LNCaP clone FGC (cell line): ENCODE results near the gene GNAQ.

ENCODE experiments used
- DNase-seq: peaks from one replicate; pipeline ENCODE4 v3.0.0-alpha.2; 2011; ENCODE audit warnings: low read depth
- H3K4me3 ChIP-seq: 2 replicates; pipeline ENCODE4 v1.5.1; 2011; ENCODE audit warnings: mild to moderate bottlenecking, low read depth, low read length, control low read depth
- TF ChIP-seq, protein P1 (sequence below): IDR thresholded peaks from 2 replicates; pipeline ENCODE4 v1.5.1; 2012; ENCODE audit warnings: mild to moderate bottlenecking; ENCODE audit not compliant: control insufficient read depth, insufficient read depth; ENCODE audit errors: extremely low read depth

GNAQ gene

DNA sequence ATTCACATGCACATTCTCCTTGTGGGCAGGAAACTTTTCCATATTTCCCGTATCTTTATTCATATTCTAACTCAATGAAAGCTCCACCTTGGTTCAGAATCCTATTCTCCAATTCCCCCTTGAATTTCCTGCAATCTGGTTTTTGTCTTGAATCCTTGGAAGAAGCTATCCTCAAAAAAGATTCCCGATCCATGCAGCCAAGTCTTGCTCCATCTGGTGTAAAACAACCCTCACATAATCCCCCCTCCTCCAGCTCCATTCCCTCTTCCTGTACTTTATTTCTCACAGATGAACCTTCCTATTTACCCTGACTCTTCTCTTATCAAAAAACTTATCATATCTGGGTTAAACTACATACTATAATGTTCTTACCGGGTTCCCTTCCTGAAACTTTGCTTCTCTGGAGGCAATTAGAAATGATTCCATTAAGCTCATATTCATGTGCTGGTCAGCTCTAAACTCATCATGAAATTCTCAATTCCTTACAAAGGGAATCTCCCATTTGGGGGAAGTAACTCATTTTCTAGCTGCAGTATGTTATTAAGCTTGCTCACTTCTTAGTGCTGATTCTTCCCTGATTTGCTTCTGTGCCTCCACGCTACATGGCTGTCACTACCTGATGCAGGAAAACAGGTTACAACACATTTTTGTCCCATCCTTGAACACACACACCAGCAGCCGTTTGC lies 81.7 kb downstream of the GNAQ start:
- no peak for DNase-seq
- TF ChIP-seq, protein P1, sequence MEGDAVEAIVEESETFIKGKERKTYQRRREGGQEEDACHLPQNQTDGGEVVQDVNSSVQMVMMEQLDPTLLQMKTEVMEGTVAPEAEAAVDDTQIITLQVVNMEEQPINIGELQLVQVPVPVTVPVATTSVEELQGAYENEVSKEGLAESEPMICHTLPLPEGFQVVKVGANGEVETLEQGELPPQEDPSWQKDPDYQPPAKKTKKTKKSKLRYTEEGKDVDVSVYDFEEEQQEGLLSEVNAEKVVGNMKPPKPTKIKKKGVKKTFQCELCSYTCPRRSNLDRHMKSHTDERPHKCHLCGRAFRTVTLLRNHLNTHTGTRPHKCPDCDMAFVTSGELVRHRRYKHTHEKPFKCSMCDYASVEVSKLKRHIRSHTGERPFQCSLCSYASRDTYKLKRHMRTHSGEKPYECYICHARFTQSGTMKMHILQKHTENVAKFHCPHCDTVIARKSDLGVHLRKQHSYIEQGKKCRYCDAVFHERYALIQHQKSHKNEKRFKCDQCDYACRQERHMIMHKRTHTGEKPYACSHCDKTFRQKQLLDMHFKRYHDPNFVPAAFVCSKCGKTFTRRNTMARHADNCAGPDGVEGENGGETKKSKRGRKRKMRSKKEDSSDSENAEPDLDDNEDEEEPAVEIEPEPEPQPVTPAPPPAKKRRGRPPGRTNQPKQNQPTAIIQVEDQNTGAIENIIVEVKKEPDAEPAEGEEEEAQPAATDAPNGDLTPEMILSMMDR, result no peak
- no peak overlapping the region for H3K4me3 ChIP-seq

DNA sequence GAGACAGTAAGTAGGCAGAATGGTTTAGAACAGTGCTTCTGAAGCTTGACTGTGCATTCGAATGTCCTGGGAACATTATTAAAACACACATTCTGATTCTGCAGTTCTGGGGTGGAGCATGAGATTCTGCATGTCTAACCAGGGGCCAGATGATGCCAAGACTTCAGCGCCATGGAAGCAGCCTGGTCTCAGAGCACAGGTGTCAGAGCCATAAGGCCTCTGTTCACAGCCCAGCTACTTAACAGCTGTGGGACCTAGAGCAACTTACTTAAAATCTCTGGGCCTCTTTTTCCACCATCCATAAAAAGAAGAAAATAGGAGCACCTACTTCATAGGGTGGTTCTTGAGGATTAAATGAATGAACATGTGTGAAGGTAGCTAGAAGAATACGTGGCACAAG lies 84.0 kb downstream of the GNAQ start:
- TF ChIP-seq, protein P1, result no peak
- DNase-seq, result no peak
- H3K4me3 ChIP-seq, result no peak overlapping the region

DNA sequence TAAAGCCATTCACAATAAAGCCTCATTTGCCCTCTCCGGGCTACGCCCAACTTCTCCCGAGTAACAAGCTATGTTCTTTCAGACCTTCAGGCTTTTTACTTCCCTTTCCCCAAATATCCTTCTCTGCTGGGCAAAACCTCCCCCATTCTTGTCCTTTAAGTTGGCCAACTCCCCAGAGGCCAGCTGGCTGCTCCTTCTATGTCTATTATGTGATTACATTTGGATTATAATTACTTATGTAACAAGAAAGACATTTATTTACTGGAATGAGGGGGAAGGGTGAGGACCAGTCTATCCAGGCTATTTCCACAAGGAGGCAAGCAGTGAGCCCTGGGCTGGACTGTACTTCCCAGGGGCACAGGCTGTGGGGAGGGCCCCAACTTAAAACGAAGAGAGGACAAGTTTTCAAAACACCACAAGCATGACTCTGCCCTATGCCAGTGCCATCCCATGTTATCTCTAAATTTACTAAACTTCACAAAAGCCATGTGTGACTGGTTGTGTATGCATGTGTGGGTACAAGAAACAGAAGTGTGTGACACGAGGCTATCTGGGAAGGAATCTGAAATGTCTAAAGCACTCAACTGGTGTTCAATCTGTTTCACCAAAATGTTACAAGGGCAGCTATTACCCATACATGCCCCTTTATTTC lies 84.5 kb downstream of the GNAQ start:
- no peak overlapping the region for H3K4me3 ChIP-seq
- TF ChIP-seq, protein P1, result 0 out of 2 replicates have a peak, but pooled peaks have one; percentile 6
- no peak for DNase-seq

DNA sequence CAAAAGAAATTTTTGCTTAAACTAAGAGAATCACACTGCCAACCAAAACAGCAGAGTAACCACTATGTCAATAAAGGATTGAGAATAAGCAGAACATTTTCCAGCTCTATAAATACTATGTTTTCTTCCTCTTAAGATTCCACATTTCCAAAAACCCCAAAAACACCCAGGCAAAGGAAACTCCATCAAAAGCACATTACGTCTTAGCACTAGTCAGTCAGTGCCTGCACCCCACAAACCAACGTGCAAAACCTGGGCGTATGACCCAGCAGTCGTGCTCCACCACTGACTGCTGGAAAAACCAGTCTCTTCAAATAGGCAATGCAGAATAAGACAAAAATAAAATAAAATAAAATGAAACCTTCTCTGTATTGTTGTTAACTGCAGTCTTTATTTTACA lies 85.3 kb downstream of the GNAQ start:
- TF ChIP-seq, protein P1, result no peak
- no peak for DNase-seq
- no peak overlapping the region for H3K4me3 ChIP-seq

DNA sequence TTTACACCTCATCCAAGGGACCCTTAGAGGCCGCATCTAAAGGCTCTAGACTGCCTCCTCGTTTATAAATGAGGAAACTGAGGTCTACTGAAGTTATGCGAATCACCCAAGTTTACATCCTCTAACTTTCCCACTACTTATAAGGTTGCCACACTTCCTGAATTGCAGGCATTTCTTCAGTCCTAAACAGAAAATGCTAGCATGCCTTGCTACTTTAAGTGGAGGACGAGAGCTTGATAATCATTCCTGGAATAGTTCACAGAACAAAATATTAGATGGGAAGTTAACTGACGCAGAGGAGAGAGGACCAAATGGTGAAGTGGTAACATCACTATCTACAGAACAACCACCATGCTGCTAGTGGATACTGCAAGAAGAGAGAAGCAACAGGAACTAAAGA lies 85.8 kb downstream of the GNAQ start:
- no peak for DNase-seq
- TF ChIP-seq, protein P1, result no peak
- no peak overlapping the region for H3K4me3 ChIP-seq

DNA sequence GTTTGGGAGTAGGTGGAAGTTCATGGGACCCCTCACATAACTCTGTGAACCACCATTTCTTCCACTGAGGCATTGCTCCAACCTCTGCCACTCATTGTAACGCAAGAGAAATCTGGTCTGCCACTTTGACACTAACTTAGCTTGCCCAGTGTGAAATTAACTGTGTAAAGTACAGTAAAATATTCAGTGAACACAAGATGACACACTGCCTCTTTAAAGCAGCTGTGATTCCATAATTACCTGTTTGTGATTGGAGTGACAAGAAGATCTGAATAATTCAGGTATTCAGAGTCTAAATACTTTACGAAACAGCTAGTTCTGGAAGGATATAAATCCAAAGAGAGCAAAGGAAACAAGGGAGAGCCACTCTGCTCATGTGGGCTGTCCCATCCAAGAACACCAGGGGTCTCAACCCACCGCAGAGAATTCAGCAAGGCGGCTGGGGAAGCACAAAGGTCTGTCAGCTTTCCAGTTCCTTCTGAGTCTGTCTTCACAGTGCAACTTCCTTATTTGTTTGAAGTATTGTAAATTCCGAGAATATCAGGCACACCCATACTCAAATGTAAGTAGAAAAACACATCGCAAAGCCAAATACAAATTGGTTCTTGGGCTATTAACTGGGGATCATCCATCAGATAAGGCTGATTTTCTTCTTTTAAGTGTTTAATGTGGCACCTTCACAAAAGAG lies 86.9 kb downstream of the GNAQ start:
- H3K4me3 ChIP-seq, result no peak overlapping the region
- TF ChIP-seq, protein P1, result no peak
- DNase-seq, result peak; percentile 80

DNA sequence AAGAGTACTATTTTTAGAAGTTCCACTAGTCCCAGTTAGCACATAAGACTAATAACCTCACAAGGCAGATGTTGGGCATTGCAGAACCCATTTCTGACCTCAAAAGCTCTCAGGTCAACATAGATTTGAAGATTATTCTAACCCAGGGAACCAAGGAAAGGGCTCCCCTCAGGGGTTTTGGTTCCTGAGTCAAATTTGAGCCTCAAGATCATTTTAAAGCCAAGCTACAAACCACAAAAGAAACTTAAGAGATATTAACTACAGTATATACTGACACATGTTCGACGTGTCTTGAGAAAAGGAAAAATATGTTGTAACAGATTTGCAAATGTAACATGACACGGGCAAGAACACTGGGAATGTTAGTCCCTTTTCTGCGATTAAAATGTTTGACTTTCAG lies 88.6 kb downstream of the GNAQ start:
- DNase-seq, result no peak
- H3K4me3 ChIP-seq, result no peak overlapping the region
- TF ChIP-seq, protein P1, result no peak
